Measurements from ENCODE around the gene JARID2. TPM values are rescaled to one million over a fixed set of nuclear protein-coding genes. Genes with fewer than 3 reads are reported as not detected.

Gene JARID2
- total and polyA plus RNA-seq, 9 of the 15 experiments (the other 6 are each of a cell fraction or from before 2014, with no cell fraction given): 5.0 to 29.0 (median 15.6) TPM

GRCh38 chr6:15553736-15554294, 307.9 kb downstream of the JARID2 start (continued):
- no peak for TF ChIP-seq CREB3 (tag; conservative IDR thresholded peaks at IDR 0.05; ENCODE audit: low read depth)
- TF ChIP-seq SAFB2 (IDR thresholded peaks at IDR 0.05; ENCODE audit: borderline replicate concordance, low read depth, low read length, severe bottlenecking): no peak
- TF ChIP-seq ZNF583 (CRISPR knock-in tag; IDR thresholded peaks at IDR 0.05): no peak
- TF ChIP-seq EZH2 (IDR thresholded peaks at IDR 0.05; ENCODE audit: borderline replicate concordance, low read depth, low read length): no peak
- TF ChIP-seq MIER1 (IDR thresholded peaks at IDR 0.05; ENCODE audit: low read depth): no peak
- peak; percentile 25; the same call in 1 of the 2 replicates for TF ChIP-seq ZNF175 (CRISPR knock-in tag; IDR thresholded peaks at IDR 0.05; ENCODE audit: low read depth)
- TF ChIP-seq E2F5 (CRISPR knock-in tag; IDR thresholded peaks at IDR 0.05): no peak
- no peak for TF ChIP-seq TAL1 (IDR thresholded peaks at IDR 0.05)
- no peak for TF ChIP-seq ZBTB11 (CRISPR knock-in tag; IDR thresholded peaks at IDR 0.05)
- no peak for TF ChIP-seq GABPB1 (CRISPR knock-in tag; IDR thresholded peaks at IDR 0.05)
- peak; percentile 80 for TF ChIP-seq MEIS2 (IDR thresholded peaks at IDR 0.05; ENCODE audit: partially characterized antibody)
- no peak for TF ChIP-seq CTCF (IDR thresholded peaks at IDR 0.05 in 2 of 3, conservative IDR thresholded peaks at IDR 0.05 in 1 of 3; ENCODE audit: insufficient read depth in 2 of 3, low read depth in 1 of 3, low read length in 3 of 3)
- TF ChIP-seq ZMIZ1 (IDR thresholded peaks at IDR 0.05; ENCODE audit: low read depth in 2 of 2, low read length in 2 of 2): no peak
- no peak for TF ChIP-seq HNRNPLL (IDR thresholded peaks at IDR 0.05; ENCODE audit: low read depth, low read length, poor library complexity, severe bottlenecking)
- no peak for TF ChIP-seq RBM17 (IDR thresholded peaks at IDR 0.05; ENCODE audit: borderline replicate concordance, low read depth, low read length)

Measured in K562 (cell line).